Ishikawa (cell line): ENCODE data around the gene ADGRL2.

ENCODE experiments used
- CEBPB ChIP-seq: IDR thresholded peaks from 2 replicates; pipeline ENCODE4 v1.6.1; 2012
- CREB1 ChIP-seq: IDR thresholded peaks from 2 replicates; pipeline ENCODE4 v1.6.1; 2012; ENCODE audit warnings: low read depth
- EGR1 ChIP-seq: IDR thresholded peaks from 2 replicates; pipeline ENCODE4 v1.6.1; 2012
- EP300 ChIP-seq: IDR thresholded peaks from 2 replicates; pipeline ENCODE4 v1.6.1; 2012; ENCODE audit warnings: borderline replicate concordance
- FOXM1 ChIP-seq: IDR thresholded peaks from 2 replicates; pipeline ENCODE4 v1.6.1; 2012; ENCODE audit warnings: low read depth, borderline replicate concordance
- MAX ChIP-seq: IDR thresholded peaks from 2 replicates; pipeline ENCODE4 v1.6.1; 2012
- NFIC ChIP-seq: IDR thresholded peaks from 2 replicates; pipeline ENCODE4 v1.6.1; 2012
- RAD21 ChIP-seq: IDR thresholded peaks from 2 replicates; pipeline ENCODE4 v1.6.1; 2012; ENCODE audit warnings: low read depth
- REST ChIP-seq: IDR thresholded peaks from 2 replicates; pipeline ENCODE4 v1.6.1; 2012; ENCODE audit warnings: low read depth, mild to moderate bottlenecking
- TAF1 ChIP-seq: IDR thresholded peaks from 2 replicates; pipeline ENCODE4 v1.6.1; 2012; ENCODE audit warnings: low read depth, mild to moderate bottlenecking
- TCF12 ChIP-seq: IDR thresholded peaks from 2 replicates; pipeline ENCODE4 v1.6.1; 2012; ENCODE audit warnings: low read depth
- TEAD4 ChIP-seq: IDR thresholded peaks from 2 replicates; pipeline ENCODE4 v1.6.1; 2012
- USF1 ChIP-seq: IDR thresholded peaks from 2 replicates; pipeline ENCODE4 v1.6.1; 2012
- YY1 ChIP-seq: IDR thresholded peaks from 2 replicates; pipeline ENCODE4 v1.6.1; 2012; ENCODE audit warnings: low read depth
- ZBTB7A ChIP-seq: IDR thresholded peaks from 2 replicates; pipeline ENCODE4 v1.6.1; 2012; ENCODE audit warnings: low read depth

ADGRL2 gene

GRCh38 chr1:82015444-82015843 is 214.7 kb downstream of the ADGRL2 start:
- TF ChIP-seq TAF1: no peak
- TF ChIP-seq CEBPB: no peak
- TF ChIP-seq CREB1: no peak
- no peak for TF ChIP-seq TCF12
- no peak for TF ChIP-seq REST
- no peak for TF ChIP-seq USF1
- TF ChIP-seq RAD21: no peak
- TF ChIP-seq YY1: no peak
- no peak for TF ChIP-seq MAX
- TF ChIP-seq TEAD4: no peak
- TF ChIP-seq EP300: no peak
- no peak for TF ChIP-seq FOXM1

- TF ChIP-seq REST (no peak), TCF12 (no peak), NFIC (no peak), MAX (no peak), ZBTB7A (no peak), TAF1 (no peak), EGR1 (no peak), RAD21 (no peak)
Measured at GRCh38 chr1:82018319-82018718, 217.6 kb downstream of the ADGRL2 start.

- no peak for TF ChIP-seq REST
- no peak for TF ChIP-seq FOXM1
- no peak for TF ChIP-seq CREB1
- no peak for TF ChIP-seq RAD21
- TF ChIP-seq YY1: no peak
- no peak for TF ChIP-seq MAX
- no peak for TF ChIP-seq TEAD4
- no peak for TF ChIP-seq USF1
- TF ChIP-seq NFIC: no peak
Measured at GRCh38 chr1:82019508-82019907, 218.8 kb downstream of the ADGRL2 start.

GRCh38 chr1:82030830-82031229 is 230.1 kb downstream of the ADGRL2 start:
- no peak for TF ChIP-seq EGR1
- no peak for TF ChIP-seq REST
- no peak for TF ChIP-seq NFIC
- TF ChIP-seq EP300: no peak
- no peak for TF ChIP-seq CREB1
- no peak for TF ChIP-seq ZBTB7A
- TF ChIP-seq CEBPB: no peak
- no peak for TF ChIP-seq MAX
- TF ChIP-seq RAD21: no peak
- no peak for TF ChIP-seq USF1
- no peak for TF ChIP-seq TAF1
- no peak for TF ChIP-seq TEAD4
- no peak for TF ChIP-seq TCF12
- TF ChIP-seq FOXM1: no peak
- no peak for TF ChIP-seq YY1
